GM12891 (cell line): ENCODE results near the gene SORCS2.

Source experiments
- PAX5 ChIP-seq: IDR thresholded peaks from 2 replicates; pipeline ENCODE4 v1.6.1; 2011; ENCODE audit warnings: low read length, moderate library complexity, mild to moderate bottlenecking; ENCODE audit not compliant: insufficient read depth, severe bottlenecking
- POLR2A ChIP-seq: IDR thresholded peaks from 2 replicates; pipeline ENCODE4 v1.6.1; 2011; ENCODE audit warnings: low read depth, low read length, control low read depth
- POLR2AphosphoS5 ChIP-seq: IDR thresholded peaks from 2 replicates; pipeline ENCODE4 v1.6.1; 2011; ENCODE audit warnings: low read depth, low read length, control low read depth
- POU2F2 ChIP-seq: IDR thresholded peaks from 2 replicates; pipeline ENCODE4 v1.6.1; 2011; ENCODE audit warnings: low read depth, mild to moderate bottlenecking, control low read depth, low read length, moderate library complexity
- SPI1 ChIP-seq: IDR thresholded peaks from 2 replicates; pipeline ENCODE4 v1.6.1; 2011; ENCODE audit warnings: low read depth, low read length, control low read depth
- TAF1 ChIP-seq: IDR thresholded peaks from 2 replicates; pipeline ENCODE4 v1.6.1; 2011; ENCODE audit warnings: low read depth, low read length, control low read depth

DNA sequence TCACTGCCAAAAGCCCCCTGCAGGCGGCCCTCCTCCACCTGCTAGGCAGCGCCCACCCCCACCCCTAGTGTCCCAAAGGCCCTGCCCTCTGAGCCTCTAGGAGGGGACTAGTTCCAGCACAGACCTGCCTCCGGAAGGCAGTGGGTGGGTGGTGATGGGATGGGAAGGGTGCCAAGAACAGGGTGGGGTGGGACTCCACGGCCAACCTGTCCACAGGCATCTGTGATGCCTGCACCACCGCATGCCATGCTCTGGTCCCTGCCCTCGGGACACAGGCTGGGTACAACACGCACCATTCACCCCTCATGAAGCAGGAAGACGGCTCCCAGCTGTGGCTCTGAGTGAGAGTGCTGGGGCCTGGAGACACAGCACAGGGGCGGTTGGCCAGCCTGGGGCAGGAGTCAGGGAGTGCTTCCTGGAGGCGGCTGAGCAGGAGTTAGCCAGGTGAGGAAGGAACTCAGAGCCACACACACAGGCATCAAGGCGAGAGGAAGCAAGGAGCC, 485.5 kb downstream of the SORCS2 start:
- TF ChIP-seq POLR2A (no peak), POLR2AphosphoS5 (no peak), SPI1 (no peak), TAF1 (no peak), POU2F2 (no peak), PAX5 (no peak)
